Panc1 (cell line): ENCODE data around the gene SMARCA5. TPM values are rescaled to one million over a fixed set of nuclear protein-coding genes. Genes with fewer than 3 reads are reported as not detected.

Source experiments
- ATAC-seq: fragments of 200-7000 bp; cut with Tn5 transposase; 2 replicates; pipeline ENCODE4 v1.9.1; 2020; ENCODE audit warnings: mild to moderate bottlenecking, moderate library complexity
- BruUV-seq: library from RNA; stranded (reverse); fragments of 400-500 nt; replicated peaks from 2 replicates; lab custom pipeline; 2021; lab: Mats Ljungman, UMichigan
- CTCF ChIA-PET: fragments of 300-600 bp; sonication (Branson Sonifier 250); formaldehyde crosslinking; loops from one replicate; lab custom pipeline; 2022; ENCODE audit warnings: antibody characterized with exemption; lab: Charles Lee
- POLR2A ChIA-PET: fragments of 300-600 bp; sonication (Branson Sonifier 250); formaldehyde crosslinking; loops from one replicate; lab custom pipeline; 2022; ENCODE audit warnings: antibody characterized with exemption; lab: Charles Lee
- DNase-seq: peaks from one replicate; pipeline ENCODE4 v3.0.0-alpha.2; 2010; ENCODE audit warnings: low read depth, low spot score
- H3K27ac ChIP-seq: 2 replicates; pipeline ENCODE4 v1.5.1; 2011; ENCODE audit warnings: mild to moderate bottlenecking, low read length, inconsistent platforms
- H3K27me3 ChIP-seq: fragments of 200-500 bp; sonication (Bioruptor generic); 2 replicates; pipeline ENCODE4 v1.6.0; 2014; ENCODE audit warnings: low read length, inconsistent platforms; ENCODE audit not compliant: control insufficient read depth, insufficient read depth
- H3K36me3 ChIP-seq: fragments of 200-500 bp; sonication (Bioruptor generic); 2 replicates; pipeline ENCODE4 v1.5.1; 2014; ENCODE audit warnings: inconsistent platforms, mild to moderate bottlenecking, low read length, moderate library complexity; ENCODE audit not compliant: control insufficient read depth, insufficient read depth
- H3K4me1 ChIP-seq: 2 replicates; pipeline ENCODE4 v1.5.1; 2011; ENCODE audit warnings: inconsistent platforms, mild to moderate bottlenecking, low read length, moderate library complexity; ENCODE audit not compliant: control insufficient read depth, insufficient read depth
- H3K4me3 ChIP-seq, 2 experiments: 2 replicates each; pipeline ENCODE4 v1.5.1; 2011 to 2012; ENCODE audit warnings: low read depth in 2 of 2, low read length in 2 of 2, mild to moderate bottlenecking in 2 of 2, inconsistent platforms in 1 of 2, moderate library complexity in 1 of 2
- H3K9me3 ChIP-seq: fragments of 200-500 bp; sonication (Bioruptor generic); 2 replicates; pipeline ENCODE4 v1.5.1; 2014; ENCODE audit warnings: low read depth, mild to moderate bottlenecking, inconsistent platforms, low read length, moderate library complexity; ENCODE audit not compliant: control insufficient read depth, insufficient read depth
- POLR2AphosphoS5 ChIP-seq: IDR thresholded peaks from 2 replicates; pipeline ENCODE4 v1.6.1; 2012; ENCODE audit warnings: mild to moderate bottlenecking, low read depth, low read length, moderate library complexity
- REST ChIP-seq, 2 experiments: IDR thresholded peaks; 2 replicates each; pipeline ENCODE4 v1.6.1; 2011 to 2012; ENCODE audit warnings: low read depth in 2 of 2, control low read depth in 1 of 2, low read length in 1 of 2, mild to moderate bottlenecking in 1 of 2, moderate library complexity in 1 of 2; ENCODE audit not compliant: insufficient read depth in 1 of 2
- SIN3A ChIP-seq: IDR thresholded peaks from 2 replicates; pipeline ENCODE4 v1.6.1; 2012; ENCODE audit warnings: low read depth, mild to moderate bottlenecking, low read length, moderate library complexity, borderline replicate concordance; ENCODE audit not compliant: insufficient read depth
- TCF7L2 ChIP-seq: IDR thresholded peaks from 2 replicates; pipeline ENCODE4 v1.6.1; 2011; ENCODE audit warnings: mild to moderate bottlenecking, low read depth, low read length, inconsistent platforms
- in situ Hi-C: cut with HindIII; loops from 2 replicates; pipeline ENCODE4 v1.10.0; 2016; ENCODE audit warnings: low sequenced_read_pairs, low pct_unique_long_range_greater_than_20kb
- intact Hi-C: fragments of 100-400 bp; cut with micrococcal nuclease; formaldehyde crosslinking; loops from one replicate; pipeline ENCODE4 v1.10.0; 2022; ENCODE audit not compliant: unreplicated experiment
- total RNA-seq: library from RNA; stranded (reverse); gene quantifications from one replicate; pipeline ENCODE4 v1.2.1, GENCODE V29; 2021; ENCODE audit not compliant: unreplicated experiment
- TF ChIP-seq, protein P1 (sequence below): fragments of 450-650 bp; IDR thresholded peaks from 2 replicates; pipeline ENCODE4 v1.5.1; 2017; ENCODE audit warnings: mild to moderate bottlenecking

SMARCA5 gene
- total RNA-seq, 1 experiment from 2014 or later = 29.9 TPM

DNA sequence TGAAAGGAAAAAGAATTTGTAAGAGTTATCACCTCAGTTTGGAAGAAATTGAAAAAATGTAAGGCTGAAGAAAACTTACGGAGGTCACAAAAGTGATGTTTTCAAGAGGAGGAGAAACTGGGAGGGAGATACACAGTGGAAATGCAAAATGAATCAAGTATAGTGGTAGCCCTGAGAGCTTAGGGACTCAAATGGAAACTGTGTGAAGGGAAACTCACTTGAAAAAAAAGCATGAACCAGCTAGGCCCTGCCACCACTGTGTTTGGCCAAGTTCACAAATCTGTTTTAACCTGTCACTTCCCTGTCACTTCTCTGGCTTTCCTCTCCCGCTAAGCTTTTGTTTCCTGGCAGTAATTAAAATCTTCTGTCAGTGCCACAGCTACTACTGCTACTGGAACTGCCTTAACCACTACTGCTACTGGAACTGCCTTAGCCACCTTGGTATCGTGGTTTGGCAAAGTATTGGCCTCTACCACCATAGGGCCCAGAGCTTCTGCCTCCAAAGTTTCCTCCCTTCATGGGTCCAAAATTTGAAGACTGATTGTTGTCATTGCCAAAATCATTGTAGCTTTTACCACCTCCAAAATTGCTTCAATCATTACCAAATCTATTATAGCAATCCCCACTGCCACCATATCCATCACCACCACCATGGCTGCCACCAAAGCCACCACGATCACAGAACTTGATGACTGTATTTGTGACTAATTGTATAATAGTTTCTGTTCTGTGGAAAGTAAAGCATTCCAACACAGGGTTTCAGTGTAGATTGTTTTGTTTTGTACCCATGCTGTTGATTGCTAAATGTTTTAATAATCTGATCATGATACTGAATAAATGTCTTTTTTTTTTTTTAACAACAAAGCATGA lies 41.5 kb downstream of the SMARCA5 start:
- BruUV-seq = no TSS peak
- no peak for ATAC-seq
- Histone ChIP-seq H3K27ac (no peak overlapping the region), H3K36me3 (peaks cover 8% of the 10 kb centered on the region), H3K4me3 (no peak overlapping the region), H3K9me3 (no peaks in the 10 kb centered on the region), H3K27me3 (no peaks in the 10 kb centered on the region), H3K4me1 (no peaks in the 10 kb centered on the region)
- POLR2A ChIA-PET = no interaction called here
- intact Hi-C loops (no loop called here), in situ Hi-C loops (no loop called here)
- CTCF ChIA-PET = no interaction called here
- DNase-seq = no peak
- TF ChIP-seq SIN3A (no peak), POLR2AphosphoS5 (no peak), REST (IDR thresholded peaks at IDR 0.05; ENCODE audit: insufficient read depth in 1 of 2, low read depth in 2 of 2, low read length in 1 of 2) (no peak), TCF7L2 (no peak)
- TF ChIP-seq, protein P1, sequence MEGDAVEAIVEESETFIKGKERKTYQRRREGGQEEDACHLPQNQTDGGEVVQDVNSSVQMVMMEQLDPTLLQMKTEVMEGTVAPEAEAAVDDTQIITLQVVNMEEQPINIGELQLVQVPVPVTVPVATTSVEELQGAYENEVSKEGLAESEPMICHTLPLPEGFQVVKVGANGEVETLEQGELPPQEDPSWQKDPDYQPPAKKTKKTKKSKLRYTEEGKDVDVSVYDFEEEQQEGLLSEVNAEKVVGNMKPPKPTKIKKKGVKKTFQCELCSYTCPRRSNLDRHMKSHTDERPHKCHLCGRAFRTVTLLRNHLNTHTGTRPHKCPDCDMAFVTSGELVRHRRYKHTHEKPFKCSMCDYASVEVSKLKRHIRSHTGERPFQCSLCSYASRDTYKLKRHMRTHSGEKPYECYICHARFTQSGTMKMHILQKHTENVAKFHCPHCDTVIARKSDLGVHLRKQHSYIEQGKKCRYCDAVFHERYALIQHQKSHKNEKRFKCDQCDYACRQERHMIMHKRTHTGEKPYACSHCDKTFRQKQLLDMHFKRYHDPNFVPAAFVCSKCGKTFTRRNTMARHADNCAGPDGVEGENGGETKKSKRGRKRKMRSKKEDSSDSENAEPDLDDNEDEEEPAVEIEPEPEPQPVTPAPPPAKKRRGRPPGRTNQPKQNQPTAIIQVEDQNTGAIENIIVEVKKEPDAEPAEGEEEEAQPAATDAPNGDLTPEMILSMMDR = no peak

DNA sequence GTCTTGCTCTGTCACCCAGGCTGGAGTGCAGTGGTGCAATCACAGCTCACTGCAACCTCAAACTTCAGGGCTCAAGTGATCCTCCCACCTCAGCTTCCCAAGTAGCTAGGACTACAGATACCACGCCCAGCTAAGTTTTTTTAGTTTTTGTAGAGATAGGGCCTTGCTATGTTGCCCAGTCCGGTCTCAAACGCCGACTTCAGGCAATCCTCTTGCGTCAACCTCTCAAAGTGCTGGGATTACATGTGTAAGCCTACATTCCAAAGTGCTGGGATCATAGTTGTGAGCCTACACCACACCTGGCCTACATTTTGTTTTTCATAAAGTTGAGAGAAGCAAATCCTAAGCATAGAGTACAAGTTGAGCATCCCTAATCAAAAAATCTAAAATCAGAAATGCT lies 42.2 kb downstream of the SMARCA5 start:
- intact Hi-C loops = no loop called here
- no peak overlapping the region for H3K4me3 ChIP-seq
- DNase-seq (no peak), ATAC-seq (no peak)
- no peak overlapping the region for H3K27ac ChIP-seq
- in situ Hi-C loops = no loop called here
- H3K36me3 ChIP-seq = peaks cover 8% of the 10 kb centered on the region
- TF ChIP-seq SIN3A (no peak), POLR2AphosphoS5 (no peak), REST (IDR thresholded peaks at IDR 0.05; ENCODE audit: insufficient read depth in 1 of 2, low read depth in 2 of 2, low read length in 1 of 2) (no peak), TCF7L2 (no peak)
- TF ChIP-seq, protein P1 = no peak
- H3K4me1 ChIP-seq = no peaks in the 10 kb centered on the region
- no TSS peak for BruUV-seq
- POLR2A ChIA-PET = no interaction called here
- CTCF ChIA-PET = no interaction called here
- H3K27me3 ChIP-seq = no peaks in the 10 kb centered on the region
- no peaks in the 10 kb centered on the region for H3K9me3 ChIP-seq
